NB4 (cell line): Measurements from ENCODE around the gene TRPC4AP.

Experiments
- MYC ChIP-seq: IDR thresholded peaks from 2 replicates; pipeline ENCODE4 v1.6.1; 2011; ENCODE audit warnings: low read depth, low read length
- POLR2A ChIP-seq: IDR thresholded peaks from 2 replicates; pipeline ENCODE4 v1.6.1; 2011; ENCODE audit warnings: mild to moderate bottlenecking; ENCODE audit not compliant: insufficient read length; ENCODE audit errors: extremely low read depth
- TF ChIP-seq, protein P1 (sequence below): IDR thresholded peaks from one replicate; pipeline ENCODE4 v1.5.1; 2012; ENCODE audit warnings: low read depth, low read length
- TF ChIP-seq, protein P2 (sequence below): IDR thresholded peaks from 2 replicates; pipeline ENCODE4 v1.6.1; 2011; ENCODE audit warnings: low read depth, low read length

DNA sequence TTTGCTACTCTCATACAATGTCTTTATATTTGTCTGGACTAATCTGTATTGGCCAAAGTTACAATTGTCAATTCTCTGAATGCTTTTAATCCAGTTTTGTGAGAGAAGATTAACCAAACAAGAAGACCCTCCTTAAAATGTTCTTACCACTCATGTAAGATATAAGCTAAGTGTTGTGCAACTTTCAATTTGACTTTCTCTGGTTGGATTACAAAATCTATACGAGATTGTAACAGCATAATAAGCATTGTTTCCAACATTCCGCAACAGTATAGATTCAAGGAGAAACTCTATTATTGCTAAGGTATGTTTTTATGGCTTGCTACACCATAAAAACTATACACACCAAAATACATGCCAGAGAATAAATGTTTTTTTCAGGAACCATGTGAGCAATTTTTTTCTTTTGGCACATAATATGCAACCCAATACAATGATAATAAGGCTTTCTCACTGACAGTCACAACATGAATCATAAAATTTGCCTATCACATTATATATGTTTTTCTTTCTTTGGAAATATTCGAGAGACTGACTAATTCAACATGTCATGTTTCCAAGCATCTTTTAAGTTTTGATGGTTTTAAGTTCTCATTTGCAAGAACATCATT lies 12.2 kb upstream of the TRPC4AP start:
- TF ChIP-seq POLR2A (no peak), MYC (no peak)
- TF ChIP-seq, protein P1, sequence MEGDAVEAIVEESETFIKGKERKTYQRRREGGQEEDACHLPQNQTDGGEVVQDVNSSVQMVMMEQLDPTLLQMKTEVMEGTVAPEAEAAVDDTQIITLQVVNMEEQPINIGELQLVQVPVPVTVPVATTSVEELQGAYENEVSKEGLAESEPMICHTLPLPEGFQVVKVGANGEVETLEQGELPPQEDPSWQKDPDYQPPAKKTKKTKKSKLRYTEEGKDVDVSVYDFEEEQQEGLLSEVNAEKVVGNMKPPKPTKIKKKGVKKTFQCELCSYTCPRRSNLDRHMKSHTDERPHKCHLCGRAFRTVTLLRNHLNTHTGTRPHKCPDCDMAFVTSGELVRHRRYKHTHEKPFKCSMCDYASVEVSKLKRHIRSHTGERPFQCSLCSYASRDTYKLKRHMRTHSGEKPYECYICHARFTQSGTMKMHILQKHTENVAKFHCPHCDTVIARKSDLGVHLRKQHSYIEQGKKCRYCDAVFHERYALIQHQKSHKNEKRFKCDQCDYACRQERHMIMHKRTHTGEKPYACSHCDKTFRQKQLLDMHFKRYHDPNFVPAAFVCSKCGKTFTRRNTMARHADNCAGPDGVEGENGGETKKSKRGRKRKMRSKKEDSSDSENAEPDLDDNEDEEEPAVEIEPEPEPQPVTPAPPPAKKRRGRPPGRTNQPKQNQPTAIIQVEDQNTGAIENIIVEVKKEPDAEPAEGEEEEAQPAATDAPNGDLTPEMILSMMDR, result no peak
- TF ChIP-seq, protein P2, sequence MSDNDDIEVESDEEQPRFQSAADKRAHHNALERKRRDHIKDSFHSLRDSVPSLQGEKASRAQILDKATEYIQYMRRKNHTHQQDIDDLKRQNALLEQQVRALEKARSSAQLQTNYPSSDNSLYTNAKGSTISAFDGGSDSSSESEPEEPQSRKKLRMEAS, result no peak
